DMS114 treated with DMSO at 0.1 percent for 48 hours (cell line): ENCODE measurements around the gene ADCY2.

Source experiments
- DNase-seq: peaks from one replicate; lab custom pipeline; 2025; ENCODE audit not compliant: unreplicated experiment; lab: John Stamatoyannopoulos, UW

ADCY2 gene

GRCh38 chr5:7436521-7436920 is 40.6 kb downstream of the ADCY2 start:
- no peak for DNase-seq

- no peak for DNase-seq
These were observed 41.9 kb downstream of the ADCY2 start for GRCh38 chr5:7437836-7438235.

GRCh38 chr5:7445068-7445467 is 49.1 kb downstream of the ADCY2 start:
- DNase-seq: no peak

GRCh38 chr5:7445831-7446230 is 49.9 kb downstream of the ADCY2 start:
- no peak for DNase-seq

- DNase-seq: no peak
These were observed 51.0 kb downstream of the ADCY2 start for GRCh38 chr5:7446913-7447312.

GRCh38 chr5:7453947-7454346 is 58.0 kb downstream of the ADCY2 start:
- no peak for DNase-seq

GRCh38 chr5:7456206-7456605 is 60.3 kb downstream of the ADCY2 start:
- DNase-seq: no peak

GRCh38 chr5:7461371-7461770 is 65.4 kb downstream of the ADCY2 start:
- no peak for DNase-seq

- no peak for DNase-seq
These were observed 66.8 kb downstream of the ADCY2 start for GRCh38 chr5:7462758-7463157.

GRCh38 chr5:7464182-7464581 is 68.2 kb downstream of the ADCY2 start:
- no peak for DNase-seq

- no peak for DNase-seq
These were observed 71.2 kb downstream of the ADCY2 start for GRCh38 chr5:7467179-7467578.

- no peak for DNase-seq
These were observed 72.8 kb downstream of the ADCY2 start for GRCh38 chr5:7468742-7469141.

- DNase-seq: no peak
These were observed 75.8 kb downstream of the ADCY2 start for GRCh38 chr5:7471710-7472109.

- DNase-seq: no peak
These were observed 77.2 kb downstream of the ADCY2 start for GRCh38 chr5:7473115-7473514.

GRCh38 chr5:7473668-7474215 is 77.8 kb downstream of the ADCY2 start:
- DNase-seq: no peak

GRCh38 chr5:7474821-7475403 is 79.0 kb downstream of the ADCY2 start:
- no peak for DNase-seq

GRCh38 chr5:7478459-7478858 is 82.5 kb downstream of the ADCY2 start:
- DNase-seq: no peak

- no peak for DNase-seq
These were observed 92.8 kb downstream of the ADCY2 start for GRCh38 chr5:7488734-7489133.

- no peak for DNase-seq
These were observed 96.4 kb downstream of the ADCY2 start for GRCh38 chr5:7492371-7492770.

GRCh38 chr5:7493081-7493480 is 97.1 kb downstream of the ADCY2 start:
- DNase-seq: no peak

- DNase-seq: no peak
These were observed 97.7 kb downstream of the ADCY2 start for GRCh38 chr5:7493622-7494021.

- no peak for DNase-seq
These were observed 98.7 kb downstream of the ADCY2 start for GRCh38 chr5:7494481-7495130.

GRCh38 chr5:7495131-7495517 is 99.2 kb downstream of the ADCY2 start:
- DNase-seq: no peak
